Type B pancreatic cell (in vitro differentiated cells): Measurements from ENCODE around the gene CRY1. TPM values are rescaled to one million over a fixed set of nuclear protein-coding genes. Genes with fewer than 3 reads are reported as not detected.

Experiments
- DNase-seq: peaks from one replicate; pipeline ENCODE4 v3.0.0; 2021; ENCODE audit warnings: mixed read lengths; ENCODE audit not compliant: unreplicated experiment; ENCODE audit errors: extremely low spot score
- H3K27ac Mint-ChIP-seq: 2 replicates; pipeline ENCODE4 v1.8.0; 2021; ENCODE audit warnings: mild to moderate bottlenecking, mixed read lengths
- H3K27me3 Mint-ChIP-seq: 2 replicates; pipeline ENCODE4 v1.8.0; 2021; ENCODE audit warnings: mixed read lengths
- H3K36me3 Mint-ChIP-seq: 2 replicates; pipeline ENCODE4 v1.8.0; 2021; ENCODE audit warnings: mixed read lengths
- H3K4me1 Mint-ChIP-seq: one replicate; pipeline ENCODE4 v1.8.0; 2021; ENCODE audit warnings: mixed read lengths; ENCODE audit not compliant: unreplicated experiment
- H3K4me3 Mint-ChIP-seq: 2 replicates; pipeline ENCODE4 v1.8.0; 2021; ENCODE audit warnings: mild to moderate bottlenecking, mixed read lengths
- H3K9me3 Mint-ChIP-seq: 2 replicates; pipeline ENCODE4 v1.8.0; 2021; ENCODE audit warnings: mixed read lengths
- CTCF ChIP-seq: fragments of 200-600 bp; sonication (generic); conservative IDR thresholded peaks from 2 replicates; pipeline ENCODE4 v1.5.0; 2021; ENCODE audit warnings: antibody characterized with exemption, mild to moderate bottlenecking
- total RNA-seq: library from RNA; stranded (reverse); gene quantifications from 2 replicates; pipeline ENCODE4 v1.2.1, GENCODE V29; 2021; ENCODE audit warnings: low replicate concordance

Gene CRY1
- total RNA-seq, 1 donor from 2014 or later: 23.9 TPM

DNA sequence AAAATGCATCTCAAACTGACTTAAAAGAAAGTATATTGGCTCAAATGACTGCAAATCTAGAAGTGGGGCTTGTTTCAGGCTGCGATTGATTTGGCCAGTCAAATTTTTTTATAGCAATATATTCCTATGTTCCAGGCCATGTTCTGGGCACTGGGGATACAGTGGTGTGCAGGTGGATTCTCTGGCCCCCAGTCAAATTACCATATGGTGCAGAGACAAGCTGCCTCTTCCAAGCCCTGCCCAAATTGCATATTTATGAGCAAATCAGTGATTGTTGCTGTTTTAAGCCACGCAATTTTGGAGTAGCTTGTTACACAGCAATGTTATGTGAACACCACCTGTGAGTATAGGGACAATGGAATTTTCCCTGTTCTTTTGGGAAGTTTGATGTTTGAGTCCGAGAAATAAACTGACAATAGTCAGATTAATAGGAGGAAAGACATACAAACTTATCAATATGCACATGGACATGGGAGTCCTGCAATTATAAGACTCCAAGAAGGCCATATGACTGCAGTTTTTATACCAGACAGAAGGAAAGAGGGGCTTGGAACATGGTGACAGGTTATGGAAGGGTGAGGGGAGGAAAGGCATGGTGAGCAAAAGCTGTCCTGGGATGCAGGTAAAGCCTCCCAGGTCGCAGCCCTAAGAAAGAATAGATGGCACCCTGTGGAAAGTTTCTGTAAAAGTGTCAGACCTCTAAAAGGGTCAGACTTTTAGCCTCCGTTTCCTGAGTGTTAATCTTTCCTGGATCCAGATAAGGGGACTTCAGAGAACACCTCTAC, 13.1 kb upstream of the CRY1 start:
- H3K9me3 Mint-ChIP-seq: no peaks in the 10 kb centered on the region
- DNase-seq: no peak
- H3K27ac Mint-ChIP-seq: no peak overlapping the region
- H3K4me1 Mint-ChIP-seq: peaks cover 4% of the 10 kb centered on the region
- H3K4me3 Mint-ChIP-seq: no peak overlapping the region
- H3K36me3 Mint-ChIP-seq: no peaks in the 10 kb centered on the region
- TF ChIP-seq CTCF: no peak
- peaks cover 15% of the 10 kb centered on the region for H3K27me3 Mint-ChIP-seq

DNA sequence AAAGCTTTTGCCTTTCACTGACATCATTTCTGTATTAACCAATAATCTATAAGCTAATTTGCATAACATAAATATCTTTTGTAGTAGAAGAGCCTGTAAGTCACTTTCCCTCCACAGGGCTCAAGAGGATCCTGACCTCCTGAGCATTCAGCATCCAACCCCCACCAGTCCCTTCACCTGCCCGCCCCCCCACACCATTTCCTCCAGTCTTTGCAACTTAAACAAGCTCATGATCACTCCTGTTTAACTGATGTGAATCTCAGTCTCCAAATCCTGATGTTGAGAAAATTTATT, 12.0 kb upstream of the CRY1 start:
- Mint-ChIP-seq H3K4me3 (no peak overlapping the region), H3K9me3 (no peaks in the 10 kb centered on the region), H3K27ac (no peak overlapping the region), H3K4me1 (peaks cover under 1% of the 10 kb centered on the region), H3K36me3 (no peaks in the 10 kb centered on the region), H3K27me3 (peaks cover 22% of the 10 kb centered on the region)
- no peak for TF ChIP-seq CTCF
- no peak for DNase-seq

GRCh38 chr12:107103516-107103915, 10.2 kb upstream of the CRY1 start:
- Mint-ChIP-seq H3K4me1 (no peaks in the 10 kb centered on the region), H3K4me3 (no peak overlapping the region), H3K36me3 (no peaks in the 10 kb centered on the region), H3K27me3 (peaks cover 33% of the 10 kb centered on the region), H3K27ac (no peak overlapping the region), H3K9me3 (no peaks in the 10 kb centered on the region)
- no peak for DNase-seq
- TF ChIP-seq CTCF: no peak

GRCh38 chr12:107103097-107103496, 9.7 kb upstream of the CRY1 start:
- H3K27ac Mint-ChIP-seq: no peak overlapping the region
- H3K36me3 Mint-ChIP-seq: no peaks in the 10 kb centered on the region

GRCh38 chr12:107102294-107102693, 8.9 kb upstream of the CRY1 start:
- Mint-ChIP-seq H3K4me1 (no peaks in the 10 kb centered on the region), H3K27me3 (peaks cover 25% of the 10 kb centered on the region), H3K27ac (no peak overlapping the region), H3K9me3 (no peaks in the 10 kb centered on the region), H3K4me3 (no peak overlapping the region), H3K36me3 (no peaks in the 10 kb centered on the region)
- no peak for TF ChIP-seq CTCF
- DNase-seq: no peak

More at GRCh38 chr12:107103097-107103496, 9.7 kb upstream of the CRY1 start:
- Mint-ChIP-seq H3K27me3 (peaks cover 32% of the 10 kb centered on the region), H3K4me1 (no peaks in the 10 kb centered on the region), H3K4me3 (no peak overlapping the region), H3K9me3 (no peaks in the 10 kb centered on the region)
- DNase-seq: no peak
- TF ChIP-seq CTCF: no peak
